Vagina (tissue), 2 donors: ENCODE results near the gene PSMB8. TPM values are rescaled to one million over a fixed set of nuclear protein-coding genes. Genes with fewer than 3 reads are reported as not detected.
A peak's percentile ranks its signal among the peaks of the same experiment; 100 is the strongest.

Source experiments
- DNase-seq, 2 donors: peaks; one replicate each; pipeline ENCODE4 v3.0.0-alpha.2; 2017; ENCODE audit errors: extremely low spot score in 2 of 2
- H3K27ac ChIP-seq: fragments of 200-600 bp; sonication (generic); one replicate; pipeline ENCODE4 v1.5.1; 2019
- H3K27me3 ChIP-seq: fragments of 200-600 bp; sonication (generic); one replicate; pipeline ENCODE4 v1.5.1; 2019
- H3K36me3 ChIP-seq, 2 donors: fragments of 200-600 bp; sonication (generic); one replicate each; pipeline ENCODE4 v1.5.1; 2017 to 2019
- H3K4me1 ChIP-seq: fragments of 200-600 bp; sonication (generic); one replicate; pipeline ENCODE4 v1.5.1; 2019
- H3K4me3 ChIP-seq, 2 donors: fragments of 200-600 bp; sonication (generic); 1 replicate in 1 of 2; 2 replicates in 1 of 2; pipeline ENCODE4 v1.5.1; 2016 to 2019
- H3K9me3 ChIP-seq: fragments of 200-600 bp; sonication (generic); one replicate; pipeline ENCODE4 v1.5.1; 2019
- CTCF ChIP-seq, 3 experiments: fragments of 450-650 bp in 2 of 3; fragments of 200-600 bp in 1 of 3; sonication (generic) in 1 of 3; IDR thresholded peaks; one replicate each; pipeline ENCODE4 v1.5.1; 2017 to 2019; ENCODE audit warnings: antibody characterized with exemption in 3 of 3, mild to moderate bottlenecking in 2 of 3, moderate library complexity in 2 of 3
- POLR2A ChIP-seq, 2 donors: fragments of 450-650 bp; IDR thresholded peaks; one replicate each; pipeline ENCODE4 v1.6.1; 2017; ENCODE audit warnings: antibody characterized with exemption in 2 of 2, mild to moderate bottlenecking in 2 of 2, moderate library complexity in 2 of 2
- POLR2AphosphoS5 ChIP-seq, 2 donors: sonication (generic); formaldehyde crosslinking; IDR thresholded peaks; one replicate each; pipeline ENCODE4 v1.9.0; 2017; ENCODE audit warnings: antibody characterized with exemption in 2 of 2, mild to moderate bottlenecking in 2 of 2, low read depth in 1 of 2; ENCODE audit not compliant: insufficient read depth in 1 of 2
- intact Hi-C: fragments of 100-400 bp; cut with DNase I; formaldehyde crosslinking; loops from one replicate; pipeline ENCODE4 v1.15.1; 2023
- total RNA-seq: library from RNA; depleted of rRNA; stranded (reverse); fragments of >200 nt; gene quantifications from one replicate; pipeline ENCODE4 v1.2.3, GENCODE V29; 2016

The PSMB8 gene
- total RNA-seq, 1 donor from 2014 or later: 31.9 TPM

GRCh38 chr6:32842690-32843089, 1.2 kb downstream of the PSMB8 start:
- Histone ChIP-seq H3K9me3 (no peaks in the 10 kb centered on the region), H3K27ac (peak overlapping the region; percentile 99), H3K36me3 (peaks cover 0 to 22% of the 10 kb centered on the region in 2 donors), H3K4me3 (peak overlapping the region; percentile 57 to 86), H3K4me1 (peaks cover 29% of the 10 kb centered on the region), H3K27me3 (no peaks in the 10 kb centered on the region)
- DNase-seq: no peak
- intact Hi-C loops: loop anchor here (5.0 kb wide), 1 partner anchor 130 kb away; no protein-coding TSS in a partner anchor
- TF ChIP-seq CTCF (IDR thresholded peaks at IDR 0.05) (no peak), POLR2A (IDR thresholded peaks at IDR 0.05) (no peak), POLR2AphosphoS5 (IDR thresholded peaks at IDR 0.05; ENCODE audit: insufficient read depth in 1 of 2, low read depth in 1 of 2) (no peak)

DNA sequence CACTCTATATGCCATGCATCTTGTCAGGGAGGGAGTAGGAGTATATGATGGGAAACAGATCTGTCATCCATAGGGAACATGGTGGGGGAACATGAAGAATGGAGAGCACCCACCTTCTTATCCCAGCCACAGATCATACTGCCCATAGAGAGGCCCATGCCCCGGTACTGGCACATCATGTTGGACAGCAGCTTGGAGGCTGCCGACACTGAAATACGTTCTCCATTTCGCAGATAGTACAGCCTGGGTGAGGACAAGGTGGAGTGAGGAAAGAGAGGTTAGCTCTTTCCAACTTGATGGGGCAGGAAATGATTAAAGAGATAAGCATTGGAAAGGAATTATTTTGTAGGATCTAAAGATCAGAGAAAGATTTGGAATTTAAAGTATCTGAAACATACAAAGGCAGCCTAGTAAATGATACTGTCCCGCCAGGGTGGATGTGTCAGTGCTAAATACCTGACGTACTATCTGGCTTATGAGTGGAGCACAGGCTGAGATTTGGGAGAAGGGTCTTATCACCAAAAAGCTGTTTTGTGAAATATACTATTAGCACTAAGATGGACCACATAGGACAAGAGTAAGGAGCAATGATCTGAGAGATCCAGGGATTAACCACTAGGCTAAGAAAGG, 1.7 kb downstream of the PSMB8 start:
- peaks cover 0 to 17% of the 10 kb centered on the region in 2 donors for H3K36me3 ChIP-seq
- intact Hi-C loops: loop anchor here (5.0 kb wide), 1 partner anchor 130 kb away; no protein-coding TSS in a partner anchor
- no peaks in the 10 kb centered on the region for H3K9me3 ChIP-seq
- peak overlapping the region; percentile 99 for H3K27ac ChIP-seq
- no peak overlapping the region for H3K4me3 ChIP-seq
- H3K27me3 ChIP-seq: no peaks in the 10 kb centered on the region
- no peak for TF ChIP-seq POLR2AphosphoS5 (IDR thresholded peaks at IDR 0.05; ENCODE audit: insufficient read depth in 1 of 2, low read depth in 1 of 2)
- no peak for TF ChIP-seq POLR2A (IDR thresholded peaks at IDR 0.05)
- no peak for TF ChIP-seq CTCF (IDR thresholded peaks at IDR 0.05)
- H3K4me1 ChIP-seq: peaks cover 35% of the 10 kb centered on the region
- DNase-seq: no peak

- TF ChIP-seq POLR2AphosphoS5 (IDR thresholded peaks at IDR 0.05; ENCODE audit: insufficient read depth in 1 of 2, low read depth in 1 of 2) (no peak), CTCF (IDR thresholded peaks at IDR 0.05) (no peak), POLR2A (IDR thresholded peaks at IDR 0.05) (no peak)
- peaks cover 0 to 7% of the 10 kb centered on the region in 2 donors for H3K36me3 ChIP-seq
- H3K4me3 ChIP-seq: no peak overlapping the region
- intact Hi-C loops: loop anchor here (5.0 kb wide), 1 partner anchor 132 kb away; no protein-coding TSS in a partner anchor
- peaks cover 44% of the 10 kb centered on the region for H3K4me1 ChIP-seq
- no peak for DNase-seq
- peak overlapping the region; percentile 25 for H3K27ac ChIP-seq
- no peaks in the 10 kb centered on the region for H3K9me3 ChIP-seq
- H3K27me3 ChIP-seq: no peaks in the 10 kb centered on the region
Measured at GRCh38 chr6:32840604-32841246, 3.1 kb downstream of the PSMB8 start.

GRCh38 chr6:32839356-32839755, 4.5 kb downstream of the PSMB8 start:
- H3K4me3 ChIP-seq: no peak overlapping the region
- peak overlapping the region; percentile 92 for H3K27ac ChIP-seq
- H3K36me3 ChIP-seq: peaks cover 0 to 19% of the 10 kb centered on the region in 2 donors
- H3K4me1 ChIP-seq: peaks cover 36% of the 10 kb centered on the region
- TF ChIP-seq POLR2AphosphoS5 (IDR thresholded peaks at IDR 0.05; ENCODE audit: insufficient read depth in 1 of 2, low read depth in 1 of 2) (no peak), CTCF (IDR thresholded peaks at IDR 0.05) (no peak), POLR2A (IDR thresholded peaks at IDR 0.05) (no peak)
- H3K9me3 ChIP-seq: no peaks in the 10 kb centered on the region
- intact Hi-C loops: no loop called here
- no peaks in the 10 kb centered on the region for H3K27me3 ChIP-seq
- DNase-seq: no peak
